HepG2 (cell line): ENCODE results near the gene MYH9. TPM values are rescaled to one million over a fixed set of nuclear protein-coding genes. Genes with fewer than 3 reads are reported as not detected.
A peak's percentile ranks its signal among the peaks of the same experiment; 100 is the strongest.

Experiments used
- ATAC-seq: fragments of 200-7000 bp; cut with Tn5 transposase; 3 replicates; pipeline ENCODE4 v1.9.1; 2020; ENCODE audit warnings: mild to moderate bottlenecking, moderate library complexity
- BruUV-seq: library from RNA; stranded (reverse); fragments of 400-500 nt; replicated peaks from 2 replicates; lab custom pipeline; 2021; lab: Mats Ljungman, UMichigan
- CTCF ChIA-PET: fragments of 300-600 bp; formaldehyde crosslinking; extraction: SDS; loops from one replicate; lab custom pipeline; 2021; ENCODE audit warnings: low total read pairs, inconsistent platforms, low intra/inter-chr PET ratio; lab: Yijun Ruan, JAX
- POLR2A ChIA-PET: fragments of 350-600 bp; sonication (Branson Sonifier 250); formaldehyde crosslinking; loops from one replicate; lab custom pipeline; 2020; ENCODE audit warnings: antibody characterized with exemption, inconsistent platforms; lab: Yijun Ruan, JAX
- DNase-seq: peaks from one replicate; pipeline ENCODE4 v3.0.0-alpha.2; 2015; ENCODE audit warnings: low spot score
- FAIRE-seq: peaks from 3 replicates; lab custom pipeline; 2011; peaks lifted over from hg19 to GRCh38; lab: Jason Lieb, UNC
- H2AFZ ChIP-seq: one replicate; pipeline ENCODE4 v1.6.1; 2011; ENCODE audit warnings: low read length, inconsistent platforms
- H3K27ac ChIP-seq: fragments of 300-600 bp; 3 replicates; pipeline ENCODE4 v1.8.0; 2011; ENCODE audit warnings: mixed run types, mild to moderate bottlenecking, mixed read lengths, low read length, inconsistent platforms; ENCODE audit not compliant: insufficient read depth; ENCODE audit errors: extremely low read length
- H3K27me3 ChIP-seq, 2 experiments: fragments of 200-600 bp in 1 of 2; 2 replicates in 1 of 2; 3 replicates in 1 of 2; pipeline versions ENCODE4 v1.6.0 to v1.8.0; 2011; ENCODE audit warnings: low read length in 2 of 2, mild to moderate bottlenecking in 2 of 2, moderate library complexity in 2 of 2, inconsistent platforms in 1 of 2; ENCODE audit not compliant: insufficient read depth in 2 of 2, control insufficient read depth in 1 of 2
- H3K36me3 ChIP-seq, 2 experiments: fragments of 200-600 bp in 1 of 2; replicated peaks in 1 of 2; 2 replicates in 1 of 2; 3 replicates in 1 of 2; pipeline versions ENCODE4 v1.5.1 to v1.8.0; 2011; ENCODE audit warnings: low read length in 2 of 2, inconsistent platforms in 1 of 2; ENCODE audit not compliant: insufficient read depth in 2 of 2, control insufficient read depth in 1 of 2
- H3K4me1 ChIP-seq: 2 replicates; pipeline ENCODE4 v1.5.1; 2012; ENCODE audit warnings: low read length, inconsistent platforms; ENCODE audit not compliant: insufficient read depth
- H3K4me2 ChIP-seq: 2 replicates; pipeline ENCODE4 v1.6.0; 2011; ENCODE audit warnings: low read depth, low read length, inconsistent platforms
- H3K4me3 ChIP-seq, 3 experiments: fragments of 200-600 bp in 1 of 3; sonication (generic), shearing (Covaris generic) in 1 of 3; replicated peaks in 1 of 3; 2 replicates each; pipeline ENCODE4 v1.5.1; 2011 to 2016; ENCODE audit warnings: low read length in 3 of 3, inconsistent platforms in 2 of 3, low read depth in 2 of 3, mild to moderate bottlenecking in 2 of 3, control low read depth in 1 of 3, mixed read lengths in 1 of 3; ENCODE audit not compliant: insufficient read depth in 1 of 3
- H3K79me2 ChIP-seq: one replicate; pipeline ENCODE4 v1.6.1; 2011; ENCODE audit warnings: low read length, inconsistent platforms; ENCODE audit not compliant: insufficient read depth
- H3K9ac ChIP-seq: 2 replicates; pipeline ENCODE4 v1.6.0; 2011; ENCODE audit warnings: mild to moderate bottlenecking, low read depth, low read length, inconsistent platforms; ENCODE audit not compliant: insufficient read depth
- H3K9me3 ChIP-seq: 2 replicates; pipeline ENCODE4 v1.5.1; 2012; ENCODE audit warnings: mild to moderate bottlenecking, low read length
- H4K20me1 ChIP-seq: 2 replicates; pipeline ENCODE4 v1.6.0; 2011; ENCODE audit warnings: inconsistent platforms, mild to moderate bottlenecking, low read length, moderate library complexity; ENCODE audit not compliant: insufficient read depth
- AGO2 ChIP-seq: fragments of 200-400 bp; formaldehyde crosslinking; optimal IDR thresholded peaks from 2 replicates; pipeline ENCODE3; 2017; ENCODE audit warnings: mild to moderate bottlenecking, low read depth, low read length, moderate library complexity
- NONO ChIP-seq, 2 experiments: fragments of 450-650 bp in 1 of 2; sonication (generic) in 1 of 2; formaldehyde crosslinking in 1 of 2; IDR thresholded peaks in 1 of 2; conservative IDR thresholded peaks in 1 of 2; 2 replicates each; pipeline versions ENCODE4 v1.6.1 to v1.8.0; 2017 to 2022; ENCODE audit warnings: mild to moderate bottlenecking in 1 of 2, missing genetic modification reagents in 1 of 2, moderate library complexity in 1 of 2
- NR2F6 ChIP-seq, 2 experiments: IDR thresholded peaks; 2 replicates each; pipeline ENCODE4 v1.6.1; 2016; ENCODE audit warnings: antibody characterized with exemption in 1 of 2, mild to moderate bottlenecking in 1 of 2
- RBM22 ChIP-seq: fragments of 200-400 bp; formaldehyde crosslinking; optimal IDR thresholded peaks from 2 replicates; pipeline ENCODE3; 2017; ENCODE audit warnings: mild to moderate bottlenecking, low read length, moderate library complexity
- SSRP1 ChIP-seq: IDR thresholded peaks from 2 replicates; pipeline ENCODE4 v1.6.1; 2016; ENCODE audit warnings: control low read depth
- THYN1 ChIP-seq: sonication (generic); formaldehyde crosslinking; IDR thresholded peaks from 2 replicates; pipeline ENCODE4 v1.8.1; 2023; ENCODE audit warnings: low read depth, mild to moderate bottlenecking, moderate library complexity, missing genetic modification reagents, borderline replicate concordance
- ZFP62 ChIP-seq: sonication (generic); formaldehyde crosslinking; IDR thresholded peaks from 2 replicates; pipeline ENCODE4 v1.4.0; 2020; ENCODE audit warnings: missing genetic modification reagents
- ZNF264 ChIP-seq: sonication (generic); formaldehyde crosslinking; IDR thresholded peaks from 2 replicates; pipeline ENCODE4 v1.4.0; 2020; ENCODE audit warnings: missing genetic modification reagents
- WGBS: methylation state at CpG from one replicate; pipeline ENCODE4 v1.1.6; 2017; ENCODE audit warnings: low lambda C conversion rate; 5-methylcytosine and 5-hydroxymethylcytosine counted together
- in situ Hi-C: cut with HindIII; loops from 2 replicates; pipeline ENCODE4 v1.10.0; 2017; ENCODE audit warnings: low pct_unique_long_range_greater_than_20kb; ENCODE audit not compliant: extremely low pct_ligation_motif_present
- intact Hi-C: fragments of 100-400 bp; cut with micrococcal nuclease; formaldehyde crosslinking; loops from one replicate; pipeline ENCODE4 v1.10.0; 2022; ENCODE audit not compliant: unreplicated experiment
- polyA plus RNA-seq, 8 experiments: library from polyadenylated mRNA; depleted of rRNA in 3 of 8; stranded (reverse) in 7 of 8; unstranded in 1 of 8; fragments of >200 nt; fragmentation: Illumina TruSeq in 4 of 8; extraction: Trizol in 4 of 8; gene quantifications; 2 replicates each; pipeline versions ENCODE4 v1.2.1 to v1.2.3, GENCODE V29; 2011 to 2016; ENCODE audit warnings: low read depth in 4 of 8, missing spikeins in 1 of 8, mixed read lengths in 1 of 8; ENCODE audit not compliant: insufficient read depth in 1 of 8
- total RNA-seq, 5 experiments: library from RNA; depleted of rRNA; stranded (reverse); fragments of >200 nt; fragmentation: Illumina TruSeq; extraction: Trizol; gene quantifications; 2 replicates each; pipeline ENCODE4 v1.2.3, GENCODE V29; 2016; ENCODE audit warnings: low read depth in 1 of 5
- TF ChIP-seq, protein P1 (sequence below): sonication (generic); formaldehyde crosslinking; conservative IDR thresholded peaks from 2 replicates; pipeline ENCODE4 v1.4.0; 2020; ENCODE audit warnings: mild to moderate bottlenecking, missing genetic modification reagents, moderate library complexity

MYH9 gene
- total and polyA plus RNA-seq, 2 of the 13 experiments (the other 11 are each of a cell fraction or from before 2014, with no cell fraction given): 50.7 to 98.5 TPM

DNA sequence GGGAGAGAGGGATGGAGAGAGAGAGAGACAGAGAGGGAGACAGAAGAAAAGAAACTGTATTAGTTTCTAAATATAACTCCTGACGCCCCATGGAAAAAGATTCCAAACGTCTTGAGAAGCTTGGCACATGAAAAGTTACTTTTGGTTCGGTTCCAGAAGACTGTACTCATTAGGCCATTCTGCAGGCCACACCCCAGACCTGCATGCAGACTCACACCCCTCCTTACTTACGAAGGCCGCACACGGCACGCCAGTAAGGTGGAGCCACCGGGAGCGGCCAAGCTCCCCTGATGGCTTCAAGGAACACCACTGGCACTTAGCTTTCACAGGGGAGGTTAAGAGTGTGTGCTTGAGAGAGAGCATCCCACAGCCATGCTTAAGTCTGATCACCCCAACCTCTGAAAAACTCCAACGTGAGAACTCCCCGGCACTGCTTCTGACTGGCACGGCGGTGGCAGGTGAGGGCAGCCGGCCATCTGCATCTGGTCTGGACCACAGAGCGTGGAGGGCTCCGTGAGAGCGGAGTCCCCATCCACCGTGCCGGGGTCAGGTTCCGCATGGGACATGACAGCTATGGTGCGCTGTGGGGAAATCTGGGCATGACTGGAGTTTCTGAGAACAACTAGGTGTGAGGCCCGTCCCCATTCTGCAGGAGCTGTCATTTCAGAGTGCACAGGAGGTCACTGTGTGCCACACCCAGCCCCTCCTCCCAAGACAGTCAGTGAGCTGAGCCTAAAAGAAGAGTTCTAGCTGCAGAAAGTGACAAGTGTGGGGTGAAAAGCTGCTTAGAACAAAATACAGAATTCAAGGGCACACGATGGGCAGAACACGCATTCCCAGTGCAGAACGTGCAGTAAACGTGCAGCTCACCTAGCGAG is 62.4 kb downstream of the MYH9 start:
- DNase-seq (no peak), ATAC-seq (no peak)
- Histone ChIP-seq H2AFZ (no peak overlapping the region), H3K36me3 (peaks cover 60 to 98% of the 10 kb centered on the region in 2 experiments), H3K4me3 (no peak overlapping the region), H3K4me1 (peaks cover 37% of the 10 kb centered on the region)
- BruUV-seq: no TSS peak
- WGBS: 97% methylated on average over 27 of the region's 27 CpGs
- CTCF ChIA-PET: no interaction called here
- TF ChIP-seq ZNF264 (CRISPR knock-in tag) (no peak), AGO2 (peak; percentile 64)
- TF ChIP-seq, all 625 proteins: peak for 1
- Histone ChIP-seq H3K27me3 (no peaks in the 10 kb centered on the region), H3K9ac (no peak overlapping the region), H3K9me3 (no peaks in the 10 kb centered on the region), H4K20me1 (no peaks in the 10 kb centered on the region), H3K79me2 (peaks cover 27% of the 10 kb centered on the region), H3K4me2 (no peak overlapping the region), H3K27ac (no peak overlapping the region)
- FAIRE-seq: no peak
- intact Hi-C loops: no loop called here
- POLR2A ChIA-PET: interaction anchor here (1.3 kb wide), 1 partner anchor 58 kb away, joined by 3 read pairs; no protein-coding TSS in a partner anchor
- in situ Hi-C loops: no loop called here

DNA sequence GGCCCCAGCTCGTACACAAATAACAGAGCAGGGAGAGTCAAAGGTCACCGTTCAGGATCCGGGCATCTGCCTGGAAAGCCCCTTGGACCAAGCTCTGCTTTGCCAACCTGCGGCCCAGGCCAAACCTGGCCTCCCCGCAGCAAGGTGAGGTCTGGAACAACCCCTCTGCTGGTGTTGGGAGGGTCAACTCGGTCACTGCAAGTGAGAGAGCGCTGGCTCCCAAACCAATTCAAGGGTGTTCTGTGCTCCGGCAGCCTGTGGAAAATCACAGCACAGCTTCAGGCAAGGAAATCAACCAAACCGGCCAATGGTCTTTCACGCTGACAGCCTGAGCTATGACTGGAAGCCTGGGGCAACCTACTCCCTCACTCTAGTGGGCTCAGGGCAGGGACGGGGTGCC is 63.4 kb downstream of the MYH9 start:
- Histone ChIP-seq H3K9ac (peak overlapping the region; percentile 1; the same call in 1 of the 2 replicates), H2AFZ (no peak overlapping the region), H3K4me2 (no peak overlapping the region), H4K20me1 (no peaks in the 10 kb centered on the region), H3K4me1 (peaks cover 27% of the 10 kb centered on the region), H3K36me3 (peaks cover 58 to 98% of the 10 kb centered on the region in 2 experiments), H3K27me3 (no peaks in the 10 kb centered on the region)
- in situ Hi-C loops: no loop called here
- DNase-seq: no peak
- CTCF ChIA-PET: no interaction called here
- no peak for ATAC-seq
- no peak for FAIRE-seq
- intact Hi-C loops: no loop called here
- TF ChIP-seq NR2F6 (IDR thresholded peaks at IDR 0.05) (0 out of 2 replicates have a peak, but pooled peaks have one; percentile 9), NR2F6 (CRISPR knock-in tag; IDR thresholded peaks at IDR 0.05) (no peak), ZFP62 (no peak), THYN1 (CRISPR knock-in tag) (no peak), NONO (IDR thresholded peaks at IDR 0.05) (no peak), NONO (CRISPR knock-in tag; conservative IDR thresholded peaks at IDR 0.05) (no peak), RBM22 (peak; percentile 22), SSRP1 (no peak)
- TF ChIP-seq, protein P1, sequence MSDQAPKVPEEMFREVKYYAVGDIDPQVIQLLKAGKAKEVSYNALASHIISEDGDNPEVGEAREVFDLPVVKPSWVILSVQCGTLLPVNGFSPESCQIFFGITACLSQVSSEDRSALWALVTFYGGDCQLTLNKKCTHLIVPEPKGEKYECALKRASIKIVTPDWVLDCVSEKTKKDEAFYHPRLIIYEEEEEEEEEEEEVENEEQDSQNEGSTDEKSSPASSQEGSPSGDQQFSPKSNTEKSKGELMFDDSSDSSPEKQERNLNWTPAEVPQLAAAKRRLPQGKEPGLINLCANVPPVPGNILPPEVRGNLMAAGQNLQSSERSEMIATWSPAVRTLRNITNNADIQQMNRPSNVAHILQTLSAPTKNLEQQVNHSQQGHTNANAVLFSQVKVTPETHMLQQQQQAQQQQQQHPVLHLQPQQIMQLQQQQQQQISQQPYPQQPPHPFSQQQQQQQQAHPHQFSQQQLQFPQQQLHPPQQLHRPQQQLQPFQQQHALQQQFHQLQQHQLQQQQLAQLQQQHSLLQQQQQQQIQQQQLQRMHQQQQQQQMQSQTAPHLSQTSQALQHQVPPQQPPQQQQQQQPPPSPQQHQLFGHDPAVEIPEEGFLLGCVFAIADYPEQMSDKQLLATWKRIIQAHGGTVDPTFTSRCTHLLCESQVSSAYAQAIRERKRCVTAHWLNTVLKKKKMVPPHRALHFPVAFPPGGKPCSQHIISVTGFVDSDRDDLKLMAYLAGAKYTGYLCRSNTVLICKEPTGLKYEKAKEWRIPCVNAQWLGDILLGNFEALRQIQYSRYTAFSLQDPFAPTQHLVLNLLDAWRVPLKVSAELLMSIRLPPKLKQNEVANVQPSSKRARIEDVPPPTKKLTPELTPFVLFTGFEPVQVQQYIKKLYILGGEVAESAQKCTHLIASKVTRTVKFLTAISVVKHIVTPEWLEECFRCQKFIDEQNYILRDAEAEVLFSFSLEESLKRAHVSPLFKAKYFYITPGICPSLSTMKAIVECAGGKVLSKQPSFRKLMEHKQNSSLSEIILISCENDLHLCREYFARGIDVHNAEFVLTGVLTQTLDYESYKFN (CRISPR knock-in tag): 0 out of 2 replicates have a peak, but pooled peaks have one; percentile 13
- TF ChIP-seq, all 625 proteins: peak for 3
- H3K9me3 ChIP-seq: no peaks in the 10 kb centered on the region
- POLR2A ChIA-PET: interaction anchor here (0.7 kb wide), 1 partner anchor 28 kb away, joined by 3 read pairs; no protein-coding TSS in a partner anchor
- no peak overlapping the region for H3K27ac ChIP-seq
- H3K79me2 ChIP-seq: peaks cover 18% of the 10 kb centered on the region
- 77% methylated on average over 7 of the region's 11 CpGs for WGBS
- no TSS peak for BruUV-seq
- no peak overlapping the region for H3K4me3 ChIP-seq
